Measurements from ENCODE around the gene HINT3.

Gene HINT3

GRCh38 chr6:125987026-125987617, 30.6 kb downstream of the HINT3 start:
- Mint-ChIP-seq H3K4me1 (peaks cover 7% of the 10 kb centered on the region), H3K4me3 (no peak overlapping the region), H3K36me3 (no peaks in the 10 kb centered on the region), H3K9me3 (no peaks in the 10 kb centered on the region), H3K27me3 (no peaks in the 10 kb centered on the region), H3K27ac (no peak overlapping the region)
- DNase-seq (ENCODE audit: low spot score in 2 of 2), result no peak
- peak; percentile 34 for ATAC-seq (ENCODE audit: low read depth)

GRCh38 chr6:125988280-125988679, 31.7 kb downstream of the HINT3 start:
- H3K27ac Mint-ChIP-seq, result no peak overlapping the region
- peaks cover 13% of the 10 kb centered on the region for H3K4me1 Mint-ChIP-seq
- no peak for ATAC-seq (ENCODE audit: low read depth)
- no peak for DNase-seq (ENCODE audit: low spot score in 2 of 2)
- H3K4me3 Mint-ChIP-seq, result no peak overlapping the region
- H3K9me3 Mint-ChIP-seq, result no peaks in the 10 kb centered on the region
- no peaks in the 10 kb centered on the region for H3K36me3 Mint-ChIP-seq
- H3K27me3 Mint-ChIP-seq, result no peaks in the 10 kb centered on the region

GRCh38 chr6:125989631-125990030, 33.1 kb downstream of the HINT3 start:
- H3K36me3 Mint-ChIP-seq, result no peaks in the 10 kb centered on the region
- H3K27ac Mint-ChIP-seq, result peak overlapping the region; percentile 23
- no peak for ATAC-seq (ENCODE audit: low read depth)
- DNase-seq (ENCODE audit: low spot score in 2 of 2), result no peak
- H3K4me3 Mint-ChIP-seq, result no peak overlapping the region
- no peaks in the 10 kb centered on the region for H3K9me3 Mint-ChIP-seq
- H3K27me3 Mint-ChIP-seq, result no peaks in the 10 kb centered on the region
- H3K4me1 Mint-ChIP-seq, result peaks cover 13% of the 10 kb centered on the region

GRCh38 chr6:125991653-125992052, 35.1 kb downstream of the HINT3 start:
- no peaks in the 10 kb centered on the region for H3K36me3 Mint-ChIP-seq

GRCh38 chr6:125994670-125995488, 38.3 kb downstream of the HINT3 start:
- no peak for ATAC-seq (ENCODE audit: low read depth)
- Mint-ChIP-seq H3K27ac (peak overlapping the region; percentile 9), H3K9me3 (no peaks in the 10 kb centered on the region), H3K4me1 (peaks cover 13% of the 10 kb centered on the region), H3K4me3 (no peak overlapping the region), H3K36me3 (peaks cover 12% of the 10 kb centered on the region), H3K27me3 (no peaks in the 10 kb centered on the region)
- DNase-seq (ENCODE audit: low spot score in 2 of 2), result no peak

More at GRCh38 chr6:125991653-125992052, 35.1 kb downstream of the HINT3 start:
- no peak overlapping the region for H3K4me3 Mint-ChIP-seq
- no peak overlapping the region for H3K27ac Mint-ChIP-seq
- H3K9me3 Mint-ChIP-seq, result no peaks in the 10 kb centered on the region
- DNase-seq (ENCODE audit: low spot score in 2 of 2), result no peak
- no peaks in the 10 kb centered on the region for H3K27me3 Mint-ChIP-seq
- no peak for ATAC-seq (ENCODE audit: low read depth)
- H3K4me1 Mint-ChIP-seq, result peaks cover 20% of the 10 kb centered on the region

- peaks cover 13% of the 10 kb centered on the region for H3K4me1 Mint-ChIP-seq
- H3K4me3 Mint-ChIP-seq, result peak overlapping the region; percentile 77
- H3K9me3 Mint-ChIP-seq, result no peaks in the 10 kb centered on the region
- H3K36me3 Mint-ChIP-seq, result peaks cover 18% of the 10 kb centered on the region
- H3K27ac Mint-ChIP-seq, result peak overlapping the region; percentile 25
- DNase-seq (ENCODE audit: low spot score in 2 of 2) (peak; percentile 57 to 59), ATAC-seq (ENCODE audit: low read depth) (peak; percentile 95)
- no peaks in the 10 kb centered on the region for H3K27me3 Mint-ChIP-seq
Observed at GRCh38 chr6:125995972-125996580, 39.5 kb downstream of the HINT3 start.

GRCh38 chr6:126002755-126003679, 46.4 kb downstream of the HINT3 start:
- H3K4me3 Mint-ChIP-seq, result no peak overlapping the region
- no peaks in the 10 kb centered on the region for H3K27me3 Mint-ChIP-seq
- ATAC-seq (ENCODE audit: low read depth) (no peak), DNase-seq (ENCODE audit: low spot score in 2 of 2) (no peak)
- no peaks in the 10 kb centered on the region for H3K9me3 Mint-ChIP-seq
- peaks cover 30% of the 10 kb centered on the region for H3K36me3 Mint-ChIP-seq
- no peaks in the 10 kb centered on the region for H3K4me1 Mint-ChIP-seq
- H3K27ac Mint-ChIP-seq, result no peak overlapping the region

GRCh38 chr6:126007800-126008199, 51.2 kb downstream of the HINT3 start:
- Mint-ChIP-seq H3K27ac (no peak overlapping the region), H3K36me3 (peaks cover 25% of the 10 kb centered on the region), H3K9me3 (no peaks in the 10 kb centered on the region), H3K4me1 (no peaks in the 10 kb centered on the region), H3K27me3 (no peaks in the 10 kb centered on the region), H3K4me3 (no peak overlapping the region)
- ATAC-seq (ENCODE audit: low read depth) (no peak), DNase-seq (ENCODE audit: low spot score in 2 of 2) (no peak)

- Mint-ChIP-seq H3K4me1 (no peaks in the 10 kb centered on the region), H3K36me3 (peaks cover 25% of the 10 kb centered on the region), H3K27ac (no peak overlapping the region)
Observed at GRCh38 chr6:126010040-126010439, 53.5 kb downstream of the HINT3 start.

GRCh38 chr6:126015863-126016262, 59.3 kb downstream of the HINT3 start:
- DNase-seq (ENCODE audit: low spot score in 2 of 2) (no peak), ATAC-seq (ENCODE audit: low read depth) (no peak)
- H3K4me1 Mint-ChIP-seq, result no peaks in the 10 kb centered on the region
- H3K36me3 Mint-ChIP-seq, result peaks cover 42% of the 10 kb centered on the region
- H3K27me3 Mint-ChIP-seq, result no peaks in the 10 kb centered on the region
- no peak overlapping the region for H3K4me3 Mint-ChIP-seq
- H3K27ac Mint-ChIP-seq, result no peak overlapping the region
- H3K9me3 Mint-ChIP-seq, result no peaks in the 10 kb centered on the region

More at GRCh38 chr6:126010040-126010439, 53.5 kb downstream of the HINT3 start:
- Mint-ChIP-seq H3K4me3 (no peak overlapping the region), H3K27me3 (no peaks in the 10 kb centered on the region), H3K9me3 (no peaks in the 10 kb centered on the region)
- DNase-seq (ENCODE audit: low spot score in 2 of 2) (no peak), ATAC-seq (ENCODE audit: low read depth) (no peak)

- Mint-ChIP-seq H3K27me3 (no peaks in the 10 kb centered on the region), H3K36me3 (peaks cover 45% of the 10 kb centered on the region), H3K4me3 (no peak overlapping the region), H3K27ac (no peak overlapping the region), H3K4me1 (no peaks in the 10 kb centered on the region), H3K9me3 (no peaks in the 10 kb centered on the region)
- ATAC-seq (ENCODE audit: low read depth) (no peak), DNase-seq (ENCODE audit: low spot score in 2 of 2) (no peak)
Observed at GRCh38 chr6:126016591-126016990, 60.0 kb downstream of the HINT3 start.

GRCh38 chr6:126017668-126018067, 61.1 kb downstream of the HINT3 start:
- Mint-ChIP-seq H3K4me3 (no peak overlapping the region), H3K36me3 (peaks cover 44% of the 10 kb centered on the region), H3K27me3 (no peaks in the 10 kb centered on the region), H3K9me3 (no peaks in the 10 kb centered on the region), H3K4me1 (no peaks in the 10 kb centered on the region), H3K27ac (peak overlapping the region; percentile 8)
- DNase-seq (ENCODE audit: low spot score in 2 of 2) (no peak), ATAC-seq (ENCODE audit: low read depth) (no peak)

GRCh38 chr6:126020305-126021050, 63.9 kb downstream of the HINT3 start:
- H3K27ac Mint-ChIP-seq, result no peak overlapping the region
- H3K27me3 Mint-ChIP-seq, result no peaks in the 10 kb centered on the region
- no peak for DNase-seq (ENCODE audit: low spot score in 2 of 2)
- H3K4me3 Mint-ChIP-seq, result no peak overlapping the region
- H3K9me3 Mint-ChIP-seq, result no peaks in the 10 kb centered on the region
- H3K4me1 Mint-ChIP-seq, result no peaks in the 10 kb centered on the region
- no peak for ATAC-seq (ENCODE audit: low read depth)
- H3K36me3 Mint-ChIP-seq, result peaks cover 42% of the 10 kb centered on the region

Measured in memory B cell (primary cell).